K562 (cell line): Measurements from ENCODE around the gene CSDE1. TPM values are rescaled to one million over a fixed set of nuclear protein-coding genes. Genes with fewer than 3 reads are reported as not detected.

Experiments used
- AFF1 ChIP-seq, 2 experiments: fragments of 450-650 bp; IDR thresholded peaks; 2 replicates each; pipeline ENCODE4 v1.6.1; 2018; ENCODE audit warnings: mild to moderate bottlenecking in 2 of 2, low read depth in 1 of 2; ENCODE audit not compliant: partially characterized antibody in 2 of 2
- BACH1 ChIP-seq: fragments of 200-800 bp; sonication (Bioruptor generic); IDR thresholded peaks from 2 replicates; pipeline ENCODE4 v1.6.1; 2016; ENCODE audit warnings: missing genetic modification characterization, missing compliant biosample characterization
- DEAF1 ChIP-seq: fragments of 450-650 bp; formaldehyde crosslinking; IDR thresholded peaks from 2 replicates; pipeline ENCODE4 v1.4.0; 2020; ENCODE audit warnings: mild to moderate bottlenecking, moderate library complexity
- TAL1 ChIP-seq: fragments of 450-650 bp; IDR thresholded peaks from 2 replicates; pipeline ENCODE4 v1.6.1; 2016; ENCODE audit warnings: mild to moderate bottlenecking
- polyA plus RNA-seq, 8 experiments: library from polyadenylated mRNA; depleted of rRNA in 4 of 8; stranded (reverse) in 5 of 8; unstranded in 3 of 8; fragments of >200 nt; fragmentation: Nextera tagmentation in 2 of 8; fragmentation: Illumina TruSeq in 1 of 8; extraction: Ambion mirVana in 2 of 8; extraction: Trizol in 1 of 8; gene quantifications; 2 replicates each; pipeline versions ENCODE4 v1.2.1 to v1.2.3, GENCODE V29; 2011 to 2014; ENCODE audit warnings: inconsistent platforms in 1 of 8, missing spikeins in 1 of 8
- total RNA-seq, 7 experiments: library from RNA; depleted of rRNA in 6 of 7; stranded (reverse); fragments of >200 nt in 6 of 7; fragmentation: Illumina TruSeq in 2 of 7; extraction: Trizol in 2 of 7; gene quantifications; 2 replicates each; pipeline versions ENCODE4 v1.2.1 to v1.2.3, GENCODE V29; 2011 to 2021; ENCODE audit warnings: low replicate concordance in 1 of 7
- TF ChIP-seq, protein P1 (sequence below): fragments of 250-450 bp; sonication (Bioruptor Pico); IDR thresholded peaks from 2 replicates; pipeline ENCODE4 v1.5.0; 2020; ENCODE audit warnings: mild to moderate bottlenecking
- TF ChIP-seq, protein P2 (sequence below): fragments of 450-650 bp; IDR thresholded peaks from 2 replicates; pipeline ENCODE4 v1.6.1; 2016
- TF ChIP-seq, protein P3 (sequence below): fragments of 450-650 bp; formaldehyde crosslinking; IDR thresholded peaks from 2 replicates; pipeline ENCODE4 v1.4.0; 2020; ENCODE audit warnings: mild to moderate bottlenecking, mixed read lengths

CSDE1 gene
- total and polyA plus RNA-seq, 9 of the 15 experiments (the other 6 are each of a cell fraction or from before 2014, with no cell fraction given), result 174 to 538 (median 403) TPM

GRCh38 chr1:114750780-114751179 lies 7.0 kb downstream of the CSDE1 start (continued):
- TF ChIP-seq AFF1 (IDR thresholded peaks at IDR 0.05; ENCODE audit: low read depth in 1 of 2, partially characterized antibody in 2 of 2) (no peak), TAL1 (no peak), BACH1 (tag) (no peak), DEAF1 (no peak)
- TF ChIP-seq, protein P1, sequence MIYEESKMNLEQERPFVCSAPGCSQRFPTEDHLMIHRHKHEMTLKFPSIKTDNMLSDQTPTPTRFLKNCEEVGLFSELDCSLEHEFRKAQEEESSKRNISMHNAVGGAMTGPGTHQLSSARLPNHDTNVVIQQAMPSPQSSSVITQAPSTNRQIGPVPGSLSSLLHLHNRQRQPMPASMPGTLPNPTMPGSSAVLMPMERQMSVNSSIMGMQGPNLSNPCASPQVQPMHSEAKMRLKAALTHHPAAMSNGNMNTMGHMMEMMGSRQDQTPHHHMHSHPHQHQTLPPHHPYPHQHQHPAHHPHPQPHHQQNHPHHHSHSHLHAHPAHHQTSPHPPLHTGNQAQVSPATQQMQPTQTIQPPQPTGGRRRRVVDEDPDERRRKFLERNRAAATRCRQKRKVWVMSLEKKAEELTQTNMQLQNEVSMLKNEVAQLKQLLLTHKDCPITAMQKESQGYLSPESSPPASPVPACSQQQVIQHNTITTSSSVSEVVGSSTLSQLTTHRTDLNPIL (CRISPR knock-in tag), result no peak
- TF ChIP-seq, protein P2, sequence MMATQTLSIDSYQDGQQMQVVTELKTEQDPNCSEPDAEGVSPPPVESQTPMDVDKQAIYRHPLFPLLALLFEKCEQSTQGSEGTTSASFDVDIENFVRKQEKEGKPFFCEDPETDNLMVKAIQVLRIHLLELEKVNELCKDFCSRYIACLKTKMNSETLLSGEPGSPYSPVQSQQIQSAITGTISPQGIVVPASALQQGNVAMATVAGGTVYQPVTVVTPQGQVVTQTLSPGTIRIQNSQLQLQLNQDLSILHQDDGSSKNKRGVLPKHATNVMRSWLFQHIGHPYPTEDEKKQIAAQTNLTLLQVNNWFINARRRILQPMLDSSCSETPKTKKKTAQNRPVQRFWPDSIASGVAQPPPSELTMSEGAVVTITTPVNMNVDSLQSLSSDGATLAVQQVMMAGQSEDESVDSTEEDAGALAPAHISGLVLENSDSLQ, result no peak
- TF ChIP-seq, protein P3, sequence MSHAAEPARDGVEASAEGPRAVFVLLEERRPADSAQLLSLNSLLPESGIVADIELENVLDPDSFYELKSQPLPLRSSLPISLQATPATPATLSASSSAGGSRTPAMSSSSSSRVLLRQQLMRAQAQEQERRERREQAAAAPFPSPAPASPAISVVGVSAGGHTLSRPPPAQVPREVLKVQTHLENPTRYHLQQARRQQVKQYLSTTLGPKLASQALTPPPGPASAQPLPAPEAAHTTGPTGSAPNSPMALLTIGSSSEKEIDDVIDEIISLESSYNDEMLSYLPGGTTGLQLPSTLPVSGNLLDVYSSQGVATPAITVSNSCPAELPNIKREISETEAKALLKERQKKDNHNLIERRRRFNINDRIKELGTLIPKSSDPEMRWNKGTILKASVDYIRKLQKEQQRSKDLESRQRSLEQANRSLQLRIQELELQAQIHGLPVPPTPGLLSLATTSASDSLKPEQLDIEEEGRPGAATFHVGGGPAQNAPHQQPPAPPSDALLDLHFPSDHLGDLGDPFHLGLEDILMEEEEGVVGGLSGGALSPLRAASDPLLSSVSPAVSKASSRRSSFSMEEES, result no peak
